Right renal cortex interstitium (tissue), 3 donors: ENCODE results near the gene SH3BP1. TPM values are rescaled to one million over a fixed set of nuclear protein-coding genes. Genes with fewer than 3 reads are reported as not detected.

Source experiments
- DNase-seq, 3 donors: peaks; one replicate each; pipeline ENCODE4 v3.0.0-alpha.2; 2013; ENCODE audit warnings: low read depth in 3 of 3, low spot score in 2 of 3
- polyA plus RNA-seq, 3 donors: library from polyadenylated mRNA; unstranded; fragments of 120-200 nt; gene quantifications; one replicate each; pipeline ENCODE4 v1.2.1, GENCODE V29; 2013; ENCODE audit not compliant: insufficient read length in 3 of 3

Gene SH3BP1
- polyA plus RNA-seq, 3 donors = 19.7 to 26.6 (median 21.1) TPM

DNA sequence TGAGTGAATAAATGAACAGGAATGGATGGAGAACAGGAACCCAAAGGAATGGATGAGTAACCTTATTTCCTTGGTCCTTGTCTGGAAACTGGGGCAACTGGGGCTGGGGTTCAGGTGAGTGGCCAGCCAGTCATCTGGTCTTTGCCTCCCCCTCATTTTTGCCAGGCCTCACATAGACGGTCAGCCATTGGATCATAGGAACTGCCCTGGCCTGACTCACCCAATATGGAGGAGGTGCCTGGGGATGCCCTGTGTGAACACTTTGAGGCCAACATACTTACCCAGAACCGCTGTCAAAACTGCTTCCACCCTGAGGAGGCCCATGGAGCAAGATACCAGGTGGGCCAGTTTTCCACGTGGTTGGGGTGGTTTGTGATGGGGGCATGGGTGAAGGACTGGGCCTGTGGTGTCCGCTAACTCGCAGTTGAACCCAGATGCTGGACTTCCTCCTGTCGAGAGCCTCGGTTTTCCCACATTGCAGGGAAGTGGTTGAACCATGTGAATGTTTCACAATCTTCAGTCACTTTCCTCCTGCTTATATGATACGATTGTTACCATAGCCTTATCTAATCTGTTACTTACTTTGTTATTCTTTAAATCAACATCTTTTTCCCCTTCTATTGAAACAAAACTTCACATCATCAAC, 61.8 kb downstream of the SH3BP1 start:
- no peak for DNase-seq

GRCh38 chr22:37703906-37704305, 64.4 kb downstream of the SH3BP1 start:
- DNase-seq = no peak

- no peak for DNase-seq
Observed at GRCh38 chr22:37704645-37705044, 65.2 kb downstream of the SH3BP1 start.

DNA sequence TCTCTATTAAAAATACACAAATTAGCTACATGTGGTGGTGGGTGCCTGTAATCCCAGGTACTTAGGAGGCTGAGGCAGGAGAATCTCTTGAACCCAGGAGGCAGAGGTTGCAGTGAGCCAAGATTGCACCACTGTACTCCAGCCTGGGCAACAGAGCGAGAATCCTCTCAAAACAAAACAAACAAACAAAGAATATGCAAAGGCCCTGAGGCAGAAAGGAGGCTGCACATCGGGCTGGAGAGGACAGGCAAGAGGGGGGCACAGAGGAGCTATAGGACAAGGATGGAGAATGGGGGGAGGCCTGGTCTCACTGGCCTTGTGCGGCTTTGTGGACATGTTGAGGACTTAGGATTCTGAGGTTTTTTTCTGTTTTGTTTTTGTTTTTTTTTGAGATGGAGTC, 65.7 kb downstream of the SH3BP1 start:
- DNase-seq = no peak

Other genes starting within 250 kb of the SH3BP1 start
- 1 to 10 TPM in 1 of 3 donors, under 1 TPM in 2; 0.65 to 1.4 (median 0.86) TPM for gene ELFN2, start 212.2 kb upstream of the SH3BP1 start, polyA plus RNA-seq
- gene MFNG, start 153.3 kb upstream of the SH3BP1 start, polyA plus RNA-seq = 1 to 10 TPM; 4.6 to 8.4 (median 6.3) TPM
- 10 to 100 TPM; 16.2 to 18.0 (median 16.4) TPM for gene CARD10, start 120.3 kb upstream of the SH3BP1 start, polyA plus RNA-seq
- gene CDC42EP1, start 79.2 kb upstream of the SH3BP1 start, polyA plus RNA-seq = 10 to 100 TPM; 32.3 to 36.9 (median 36.7) TPM
- gene LGALS2, start 59.6 kb upstream of the SH3BP1 start, polyA plus RNA-seq = 10 to 100 TPM; 36.0 to 40.6 (median 39.5) TPM
- 10 to 100 TPM; 37.6 to 44.5 (median 38.9) TPM for gene GGA1, start 30.8 kb upstream of the SH3BP1 start, polyA plus RNA-seq
- gene PDXP, start 19.1 kb downstream of the SH3BP1 start, polyA plus RNA-seq = 10 to 100 TPM; 16.4 to 17.7 (median 16.8) TPM
- gene LGALS1, start 36.0 kb downstream of the SH3BP1 start, polyA plus RNA-seq = 100 to 1,000 TPM; 308 to 363 (median 348) TPM
- gene NOL12, start 46.7 kb downstream of the SH3BP1 start, polyA plus RNA-seq = 10 to 100 TPM; 17.4 to 17.8 (median 17.8) TPM
- 10 to 100 TPM; 55.9 to 67.6 (median 59.4) TPM for gene TRIOBP, start 57.4 kb downstream of the SH3BP1 start, polyA plus RNA-seq
- 10 to 100 TPM; 12.4 to 14.3 (median 12.6) TPM for gene GCAT, start 168.3 kb downstream of the SH3BP1 start, polyA plus RNA-seq
- gene GALR3, start 183.7 kb downstream of the SH3BP1 start, polyA plus RNA-seq = not detected
- gene ANKRD54, start 204.7 kb downstream of the SH3BP1 start, polyA plus RNA-seq = 10 to 100 TPM; 22.7 to 27.1 (median 26.4) TPM
- 1,000 to 10,000 TPM; 1,125 to 1,137 (median 1,131) TPM for gene EIF3L, start 209.8 kb downstream of the SH3BP1 start, polyA plus RNA-seq